H9 (cell line): ENCODE data around the gene LYSMD4. TPM values are rescaled to one million over a fixed set of nuclear protein-coding genes. Genes with fewer than 3 reads are reported as not detected.

Experiments used
- DNase-seq: peaks from one replicate; pipeline ENCODE4 v3.0.0-alpha.2; 2017
- H2AFZ ChIP-seq: one replicate; pipeline ENCODE4 v1.6.1; 2013; ENCODE audit warnings: mild to moderate bottlenecking, low read length, control low read depth, moderate library complexity
- H2AK5ac ChIP-seq: 2 replicates; pipeline ENCODE4 v1.6.1; 2013; ENCODE audit warnings: low read length, control low read depth, mixed read lengths; ENCODE audit not compliant: insufficient read length
- H2BK120ac ChIP-seq: one replicate; pipeline ENCODE4 v1.6.1; 2013; ENCODE audit warnings: low read depth, mild to moderate bottlenecking, low read length, control low read depth, inconsistent platforms; ENCODE audit not compliant: poor library complexity, severe bottlenecking
- H2BK12ac ChIP-seq: 2 replicates; pipeline ENCODE4 v1.6.1; 2013; ENCODE audit warnings: low read length, control low read depth, mixed read lengths, low read depth; ENCODE audit not compliant: insufficient read length
- H2BK15ac ChIP-seq: 2 replicates; pipeline ENCODE4 v1.6.1; 2013; ENCODE audit warnings: low read depth, low read length, control low read depth
- H2BK20ac ChIP-seq: one replicate; pipeline ENCODE4 v1.6.1; 2013; ENCODE audit warnings: low read depth, mild to moderate bottlenecking, low read length, control low read depth, inconsistent platforms; ENCODE audit not compliant: poor library complexity, severe bottlenecking
- H2BK5ac ChIP-seq: 2 replicates; pipeline ENCODE4 v1.6.1; 2013; ENCODE audit warnings: low read length, control low read depth, mixed read lengths; ENCODE audit not compliant: insufficient read length
- H3K14ac ChIP-seq: 2 replicates; pipeline ENCODE4 v1.6.1; 2013; ENCODE audit warnings: low read length, control low read depth; ENCODE audit not compliant: insufficient read depth
- H3K18ac ChIP-seq: 2 replicates; pipeline ENCODE4 v1.6.1; 2013; ENCODE audit warnings: low read depth, mild to moderate bottlenecking, mixed read lengths, low read length, control low read depth; ENCODE audit not compliant: insufficient read length
- H3K23ac ChIP-seq: 2 replicates; pipeline ENCODE4 v1.6.1; 2013; ENCODE audit warnings: low read length, control low read depth, mixed read lengths, low read depth; ENCODE audit not compliant: insufficient read length
- H3K23me2 ChIP-seq: 2 replicates; pipeline ENCODE4 v1.6.1; 2013; ENCODE audit warnings: low read depth, mild to moderate bottlenecking, mixed read lengths, low read length, control low read depth; ENCODE audit not compliant: insufficient read length, poor library complexity, severe bottlenecking
- H3K27ac ChIP-seq: 2 replicates; pipeline ENCODE4 v1.5.1; 2013; ENCODE audit warnings: low read length, control low read depth, mixed read lengths, low read depth; ENCODE audit not compliant: insufficient read length
- H3K27me3 ChIP-seq: 2 replicates; pipeline ENCODE4 v1.6.1; 2013; ENCODE audit warnings: low read length, control low read depth, inconsistent platforms; ENCODE audit not compliant: insufficient read depth
- H3K4ac ChIP-seq: 2 replicates; pipeline ENCODE4 v1.6.1; 2013; ENCODE audit warnings: low read depth, mild to moderate bottlenecking, control low read depth, inconsistent platforms, low read length, moderate library complexity
- H3K4me1 ChIP-seq: 2 replicates; pipeline ENCODE4 v1.6.1; 2013; ENCODE audit warnings: low read length, control low read depth, inconsistent platforms; ENCODE audit not compliant: insufficient read depth
- H3K4me2 ChIP-seq: 2 replicates; pipeline ENCODE4 v1.6.1; 2013; ENCODE audit warnings: low read length, control low read depth, mixed read lengths; ENCODE audit not compliant: insufficient read length, insufficient read depth
- H3K56ac ChIP-seq: 2 replicates; pipeline ENCODE4 v1.6.1; 2013; ENCODE audit warnings: low read depth, mild to moderate bottlenecking, mixed read lengths, low read length, control low read depth; ENCODE audit not compliant: insufficient read length
- H3K79me1 ChIP-seq: 2 replicates; pipeline ENCODE4 v1.6.1; 2013; ENCODE audit warnings: low read depth, mild to moderate bottlenecking, moderate library complexity, low read length, control low read depth, inconsistent platforms; ENCODE audit not compliant: insufficient read depth, poor library complexity, severe bottlenecking
- H3K79me2 ChIP-seq: 2 replicates; pipeline ENCODE4 v1.6.1; 2013; ENCODE audit warnings: low read length, control low read depth, inconsistent platforms; ENCODE audit not compliant: insufficient read depth
- H3K9ac ChIP-seq: 2 replicates; pipeline ENCODE4 v1.6.1; 2013; ENCODE audit warnings: low read length, control low read depth, mixed read lengths; ENCODE audit not compliant: insufficient read length; ENCODE audit errors: extremely low read depth
- H3K9me3 ChIP-seq: one replicate; pipeline ENCODE4 v1.6.1; 2013; ENCODE audit warnings: low read depth, low read length, inconsistent platforms; ENCODE audit not compliant: control insufficient read depth
- H3T11ph ChIP-seq: one replicate; pipeline ENCODE4 v1.6.1; 2013; ENCODE audit warnings: mild to moderate bottlenecking, low read length, control low read depth, inconsistent platforms
- H4K20me1 ChIP-seq: one replicate; pipeline ENCODE4 v1.6.1; 2013; ENCODE audit not compliant: control insufficient read depth, insufficient read length, insufficient read depth
- H4K5ac ChIP-seq: 2 replicates; pipeline ENCODE4 v1.6.1; 2013; ENCODE audit warnings: low read depth, mild to moderate bottlenecking, mixed read lengths, low read length, control low read depth; ENCODE audit not compliant: insufficient read length
- H4K8ac ChIP-seq: replicated peaks from 2 replicates; pipeline ENCODE4 v1.6.1; 2013; ENCODE audit warnings: low read length, control low read depth, mixed read lengths, low read depth; ENCODE audit not compliant: insufficient read length
- H4K91ac ChIP-seq: 2 replicates; pipeline ENCODE4 v1.6.1; 2013; ENCODE audit warnings: low read depth, mild to moderate bottlenecking, moderate library complexity, mixed read lengths, low read length, control low read depth; ENCODE audit not compliant: insufficient read length
- H3K27ac Mint-ChIP-seq, 3 experiments: 2 replicates in 2 of 3; 3 replicates in 1 of 3; pipeline ENCODE4 v1.8.0; 2020 to 2021; ENCODE audit warnings: mixed read lengths in 3 of 3, mild to moderate bottlenecking in 1 of 3, moderate library complexity in 1 of 3
- H3K27me3 Mint-ChIP-seq: 2 replicates; pipeline ENCODE4 v1.8.0; 2021; ENCODE audit warnings: low read depth, mild to moderate bottlenecking, moderate library complexity, mixed read lengths
- H3K36me3 Mint-ChIP-seq, 3 experiments: 2 replicates in 2 of 3; 3 replicates in 1 of 3; pipeline ENCODE4 v1.8.0; 2020 to 2021; ENCODE audit warnings: low read depth in 3 of 3, mixed read lengths in 3 of 3; ENCODE audit not compliant: insufficient read depth in 1 of 3
- H3K4me1 Mint-ChIP-seq, 2 experiments: 2 replicates each; pipeline ENCODE4 v1.8.0; 2020; ENCODE audit warnings: mixed read lengths in 2 of 2
- H3K4me3 Mint-ChIP-seq, 2 experiments: 2 replicates in 1 of 2; 3 replicates in 1 of 2; pipeline ENCODE4 v1.8.0; 2020 to 2021; ENCODE audit warnings: mild to moderate bottlenecking in 2 of 2, mixed read lengths in 2 of 2, moderate library complexity in 1 of 2
- H3K9me3 Mint-ChIP-seq, 2 experiments: 2 replicates in 1 of 2; 3 replicates in 1 of 2; pipeline ENCODE4 v1.8.0; 2020; ENCODE audit warnings: mild to moderate bottlenecking in 2 of 2, mixed read lengths in 2 of 2, moderate library complexity in 1 of 2
- WGBS: extraction: QIAGEN DNeasy Blood & Tissue Kit; methylation state at CpG from one replicate; pipeline ENCODE4 v1.1.7; 2013; ENCODE audit warnings: missing lambda C conversion rate, low lambda C conversion rate, mixed read lengths; ENCODE audit not compliant: insufficient read length; ENCODE audit errors: extremely low coverage; 5-methylcytosine and 5-hydroxymethylcytosine counted together
- total RNA-seq: library from RNA; stranded (reverse); gene quantifications from 2 replicates; pipeline ENCODE4 v1.2.1, GENCODE V29; 2021
- TF ChIP-seq, protein P1 (sequence below): fragments of 200-600 bp; sonication (generic); conservative IDR thresholded peaks from 3 replicates; pipeline ENCODE4 v1.8.0; 2021; ENCODE audit warnings: antibody characterized with exemption, mild to moderate bottlenecking

LYSMD4 gene
- total RNA-seq, 1 experiment from 2014 or later = 10.0 TPM

DNA sequence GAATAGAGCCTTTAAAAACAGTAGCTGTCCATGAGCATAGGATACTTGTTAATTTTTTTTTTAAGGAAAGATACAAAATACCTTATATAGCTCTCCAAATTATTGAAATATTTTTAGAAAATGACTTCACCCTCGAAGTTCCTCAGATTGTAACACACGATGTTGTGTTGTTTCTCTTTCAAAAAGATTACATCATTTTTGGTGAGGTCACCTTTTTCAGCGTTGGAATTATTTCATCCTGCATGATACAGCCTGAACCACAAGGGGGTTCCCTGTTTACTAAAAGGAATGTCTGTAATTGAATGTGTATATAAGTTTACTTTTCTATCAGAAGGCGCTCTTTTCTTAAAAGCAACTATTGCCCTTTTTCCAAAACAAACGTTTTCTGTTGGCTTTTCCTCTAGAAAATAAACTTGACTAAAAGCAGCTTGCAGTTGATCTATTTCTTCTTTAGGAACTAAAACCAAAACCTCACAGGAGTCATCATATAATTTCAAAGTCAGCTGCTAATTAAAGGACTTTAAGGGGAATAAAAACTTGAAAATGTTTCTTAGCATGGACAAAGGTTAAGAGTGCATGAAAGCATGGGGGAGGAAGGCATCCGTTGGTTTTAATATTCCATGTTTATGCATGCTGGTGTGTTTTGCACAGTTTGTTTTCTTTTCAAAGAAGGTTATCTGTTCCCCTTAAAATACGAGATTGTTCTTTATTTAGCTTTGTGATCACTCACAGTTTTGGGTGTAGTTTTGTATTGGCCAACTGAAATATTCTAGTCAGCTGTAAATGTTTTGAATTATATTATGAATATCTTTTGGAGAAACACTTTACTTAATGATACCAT, 29.4 kb downstream of the LYSMD4 start:
- WGBS = no CpG with 5 or more reads among the region's 7 CpGs
- Histone ChIP-seq H3T11ph (no peak overlapping the region), H3K4me1 (no peaks in the 10 kb centered on the region), H3K4me2 (no peak overlapping the region), H4K8ac (no peak overlapping the region), H3K27me3 (no peaks in the 10 kb centered on the region), H4K20me1 (no peaks in the 10 kb centered on the region), H4K5ac (no peak overlapping the region), H3K79me2 (no peaks in the 10 kb centered on the region), H3K79me1 (no peaks in the 10 kb centered on the region), H2BK120ac (no peak overlapping the region), H3K14ac (no peak overlapping the region), H3K27ac (no peak overlapping the region), H4K91ac (no peak overlapping the region), H3K9ac (no peak overlapping the region), H2BK15ac (no peak overlapping the region), H2BK12ac (no peak overlapping the region), H2AK5ac (no peak overlapping the region), H2AFZ (no peak overlapping the region), H3K23me2 (no peaks in the 10 kb centered on the region), H3K18ac (no peak overlapping the region), H3K4ac (no peak overlapping the region), H3K23ac (no peak overlapping the region), H2BK20ac (no peak overlapping the region), H3K9me3 (no peaks in the 10 kb centered on the region), H3K56ac (no peak overlapping the region), H2BK5ac (no peak overlapping the region)
- H3K4me1 Mint-ChIP-seq = peaks cover 7 to 9% of the 10 kb centered on the region in 2 experiments; a peak in 3 of 4 replicates
- H3K27me3 Mint-ChIP-seq = no peaks in the 10 kb centered on the region; the same call in 1 of the 2 replicates
- no peaks in the 10 kb centered on the region for H3K9me3 Mint-ChIP-seq
- peak overlapping the region in 2 of 3 experiments; percentile 37 to 92; a peak in 2 of 7 replicates for H3K27ac Mint-ChIP-seq
- DNase-seq = no peak
- TF ChIP-seq, protein P1, sequence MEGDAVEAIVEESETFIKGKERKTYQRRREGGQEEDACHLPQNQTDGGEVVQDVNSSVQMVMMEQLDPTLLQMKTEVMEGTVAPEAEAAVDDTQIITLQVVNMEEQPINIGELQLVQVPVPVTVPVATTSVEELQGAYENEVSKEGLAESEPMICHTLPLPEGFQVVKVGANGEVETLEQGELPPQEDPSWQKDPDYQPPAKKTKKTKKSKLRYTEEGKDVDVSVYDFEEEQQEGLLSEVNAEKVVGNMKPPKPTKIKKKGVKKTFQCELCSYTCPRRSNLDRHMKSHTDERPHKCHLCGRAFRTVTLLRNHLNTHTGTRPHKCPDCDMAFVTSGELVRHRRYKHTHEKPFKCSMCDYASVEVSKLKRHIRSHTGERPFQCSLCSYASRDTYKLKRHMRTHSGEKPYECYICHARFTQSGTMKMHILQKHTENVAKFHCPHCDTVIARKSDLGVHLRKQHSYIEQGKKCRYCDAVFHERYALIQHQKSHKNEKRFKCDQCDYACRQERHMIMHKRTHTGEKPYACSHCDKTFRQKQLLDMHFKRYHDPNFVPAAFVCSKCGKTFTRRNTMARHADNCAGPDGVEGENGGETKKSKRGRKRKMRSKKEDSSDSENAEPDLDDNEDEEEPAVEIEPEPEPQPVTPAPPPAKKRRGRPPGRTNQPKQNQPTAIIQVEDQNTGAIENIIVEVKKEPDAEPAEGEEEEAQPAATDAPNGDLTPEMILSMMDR = peak; percentile 60
- peaks cover 0 to 4% (median 0%) of the 10 kb centered on the region in 3 experiments; a peak in 2 of 7 replicates for H3K36me3 Mint-ChIP-seq
- H3K4me3 Mint-ChIP-seq = no peak overlapping the region
